CD14-positive monocyte (primary cell): ENCODE measurements around the gene NUP62CL. TPM values are rescaled to one million over a fixed set of nuclear protein-coding genes. Genes with fewer than 3 reads are reported as not detected.
"Not testable (repeated sequence)": the region's sequence is repeated elsewhere in the genome, so short reads cannot be mapped to it uniquely, and the experiment has no call there.

Experiments
- DNase-seq, 3 donors: peaks; one replicate each; pipeline ENCODE4 v3.0.0-alpha.2; 2011 to 2022
- H2AFZ ChIP-seq: 2 replicates; pipeline ENCODE4 v1.6.0; 2012; ENCODE audit warnings: mild to moderate bottlenecking, low read depth, low read length, inconsistent platforms; ENCODE audit not compliant: insufficient read depth, poor library complexity, severe bottlenecking
- H3K27ac ChIP-seq, 2 donors: 1 replicate in 1 of 2; 2 replicates in 1 of 2; pipeline ENCODE4 v1.5.1; 2012 to 2013; ENCODE audit warnings: low read length in 2 of 2, control low read depth in 1 of 2, inconsistent platforms in 1 of 2, low read depth in 1 of 2, mild to moderate bottlenecking in 1 of 2
- H3K27me3 ChIP-seq, 2 donors: one replicate each; pipeline versions ENCODE4 v1.6.0 to v1.6.1; 2011 to 2013; ENCODE audit warnings: low read length in 2 of 2; ENCODE audit not compliant: control insufficient read depth in 2 of 2, insufficient read depth in 2 of 2
- H3K36me3 ChIP-seq, 2 donors: replicated peaks in 1 of 2; 1 replicate in 1 of 2; 2 replicates in 1 of 2; pipeline versions ENCODE4 v1.5.1 to v1.6.1; 2012 to 2013; ENCODE audit warnings: low read length in 2 of 2, control low read depth in 1 of 2, inconsistent platforms in 1 of 2, mild to moderate bottlenecking in 1 of 2; ENCODE audit not compliant: insufficient read depth in 2 of 2, control insufficient read depth in 1 of 2
- H3K4me1 ChIP-seq, 2 donors: 1 replicate in 1 of 2; 2 replicates in 1 of 2; pipeline versions ENCODE4 v1.5.1 to v1.6.1; 2012 to 2013; ENCODE audit warnings: low read length in 2 of 2, control low read depth in 1 of 2, inconsistent platforms in 1 of 2, mild to moderate bottlenecking in 1 of 2, moderate library complexity in 1 of 2; ENCODE audit not compliant: insufficient read depth in 2 of 2, control insufficient read depth in 1 of 2
- H3K4me2 ChIP-seq: replicated peaks from 2 replicates; pipeline ENCODE3; 2012; ENCODE audit warnings: low read length, moderate library complexity, mild to moderate bottlenecking; ENCODE audit not compliant: poor library complexity, severe bottlenecking; ENCODE audit errors: extremely low read depth
- H3K4me3 ChIP-seq, 3 experiments: fragments of 200-600 bp in 1 of 3; sonication (generic) in 1 of 3; replicated peaks in 1 of 3; 1 replicate in 2 of 3; 2 replicates in 1 of 3; pipeline ENCODE4 v1.5.1; 2011 to 2013; ENCODE audit warnings: low read length in 3 of 3, mild to moderate bottlenecking in 3 of 3, control low read depth in 2 of 3, low read depth in 2 of 3, inconsistent platforms in 1 of 3, moderate library complexity in 1 of 3
- H3K79me2 ChIP-seq: 2 replicates; pipeline ENCODE4 v1.6.0; 2012; ENCODE audit warnings: mild to moderate bottlenecking, control low read depth, inconsistent platforms, low read length, moderate library complexity; ENCODE audit not compliant: insufficient read depth
- H3K9ac ChIP-seq: 2 replicates; pipeline ENCODE4 v1.6.0; 2017; ENCODE audit warnings: low read length, mild to moderate bottlenecking; ENCODE audit not compliant: insufficient read depth, poor library complexity, severe bottlenecking
- H3K9me3 ChIP-seq, 2 donors: replicated peaks in 1 of 2; 1 replicate in 1 of 2; 2 replicates in 1 of 2; pipeline versions ENCODE4 v1.5.1 to v1.6.1; 2012 to 2013; ENCODE audit warnings: low read length in 2 of 2, control low read depth in 1 of 2; ENCODE audit not compliant: control insufficient read depth in 1 of 2, insufficient read depth in 1 of 2
- H4K20me1 ChIP-seq: 2 replicates; pipeline ENCODE4 v1.6.0; 2012; ENCODE audit warnings: mild to moderate bottlenecking, low read length, control low read depth, moderate library complexity; ENCODE audit not compliant: insufficient read depth
- H3K27ac Mint-ChIP-seq, 7 donors: one replicate each; pipeline ENCODE4 v1.8.0; 2020; ENCODE audit warnings: mild to moderate bottlenecking in 7 of 7, mixed read lengths in 7 of 7, moderate library complexity in 6 of 7, inconsistent platforms in 2 of 7
- H3K27me3 Mint-ChIP-seq, 3 donors: one replicate each; pipeline ENCODE4 v1.8.0; 2021 to 2022; ENCODE audit warnings: low read depth in 3 of 3, mild to moderate bottlenecking in 3 of 3, mixed read lengths in 3 of 3, moderate library complexity in 3 of 3, inconsistent platforms in 1 of 3
- H3K36me3 Mint-ChIP-seq, 2 donors: one replicate each; pipeline ENCODE4 v1.8.0; 2020; ENCODE audit warnings: mixed read lengths in 2 of 2, inconsistent platforms in 1 of 2, mild to moderate bottlenecking in 1 of 2
- H3K4me1 Mint-ChIP-seq: one replicate; pipeline ENCODE4 v1.8.0; 2020; ENCODE audit warnings: mild to moderate bottlenecking, mixed read lengths
- H3K4me3 Mint-ChIP-seq, 2 donors: one replicate each; pipeline ENCODE4 v1.8.0; 2020; ENCODE audit warnings: mild to moderate bottlenecking in 2 of 2, mixed read lengths in 2 of 2, moderate library complexity in 1 of 2
- H3K9me3 Mint-ChIP-seq, 7 donors: one replicate each; pipeline ENCODE4 v1.8.0; 2020 to 2022; ENCODE audit warnings: mixed read lengths in 7 of 7, mild to moderate bottlenecking in 6 of 7, moderate library complexity in 6 of 7, inconsistent platforms in 2 of 7
- WGBS: methylation state at CpG from one replicate; pipeline ENCODE4 v1.1.5; 2013; ENCODE audit warnings: missing lambda C conversion rate; ENCODE audit not compliant: insufficient coverage; 5-methylcytosine and 5-hydroxymethylcytosine counted together
- intact Hi-C, 2 donors: fragments of 100-400 bp; cut with micrococcal nuclease; formaldehyde crosslinking; loops; one replicate each; pipeline versions ENCODE4 v1.15.0 to v1.15.1; 2023
- polyA plus RNA-seq, 3 donors: library from polyadenylated mRNA; depleted of rRNA in 1 of 3; unstranded in 2 of 3; stranded (reverse) in 1 of 3; fragments of 300-500 nt in 2 of 3; fragments of >200 nt in 1 of 3; fragmentation: Illumina TruSeq in 2 of 3; gene quantifications; 1 replicate in 2 of 3; 2 replicates in 1 of 3; pipeline ENCODE4 v1.2.3, GENCODE V29; 2012 to 2021
- TF ChIP-seq, protein P1 (sequence below): fragments of 200-600 bp; IDR thresholded peaks from one replicate; pipeline ENCODE4 v1.8.0; 2022; ENCODE audit warnings: antibody characterized with exemption, mild to moderate bottlenecking

Gene NUP62CL
- polyA plus RNA-seq, 3 donors: 0.09 TPM; not detected in 2

DNA sequence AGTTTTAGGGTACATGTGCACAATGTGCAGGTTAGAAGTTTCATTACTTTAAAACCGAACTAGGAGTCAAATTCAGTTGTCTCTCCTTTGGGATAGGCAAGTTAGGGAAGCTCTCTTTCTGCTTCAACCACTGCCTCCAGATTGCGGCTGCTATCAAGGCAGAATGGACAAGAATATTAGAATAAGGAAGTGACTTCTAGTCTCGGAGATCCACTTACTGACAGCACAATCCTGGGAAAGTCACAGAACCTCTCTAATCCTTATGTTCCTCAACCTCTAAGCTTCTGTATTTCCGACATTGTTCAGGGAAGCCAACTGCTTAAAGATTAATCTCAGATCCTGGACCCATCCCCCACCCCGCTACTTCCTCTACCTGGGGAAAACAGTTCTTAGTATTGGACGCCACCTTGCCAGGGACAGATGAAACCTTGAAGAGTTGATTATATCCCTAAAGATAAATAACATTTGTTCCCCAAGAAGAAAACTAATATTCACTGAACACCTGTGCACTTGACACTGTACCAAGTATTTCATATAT, 2.1 kb downstream of the NUP62CL start:
- intact Hi-C loops: no loop called here
- peaks cover 0 to 15% (median 4%) of the 10 kb centered on the region in 7 donors for H3K9me3 Mint-ChIP-seq
- no peak overlapping the region for H3K4me3 Mint-ChIP-seq

DNA sequence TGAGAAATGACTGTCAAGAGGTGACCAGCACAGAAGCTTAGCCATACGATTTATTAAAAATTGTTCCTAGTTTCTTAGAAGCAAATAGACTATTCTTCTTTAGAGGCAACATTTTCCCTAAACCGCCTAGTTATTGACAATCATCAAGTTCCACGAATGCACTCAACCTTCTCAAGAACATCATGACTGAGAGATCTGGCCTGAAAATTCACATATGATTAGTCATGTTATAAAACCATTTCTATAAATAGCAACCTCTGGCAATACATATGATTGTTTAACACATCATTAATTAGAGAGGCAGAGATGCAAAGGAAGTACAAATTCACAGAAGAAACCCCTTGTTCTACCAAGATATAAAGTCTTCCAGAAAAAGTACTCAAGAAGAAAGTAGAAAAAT, 6.7 kb downstream of the NUP62CL start:
- peak overlapping the region in 1 of 7 donors; percentile 42 for H3K27ac Mint-ChIP-seq
- H3K4me2 ChIP-seq: no peak overlapping the region
- no peak overlapping the region for H3K4me3 ChIP-seq
- no peak overlapping the region for H3K4me3 Mint-ChIP-seq
- TF ChIP-seq, protein P1, sequence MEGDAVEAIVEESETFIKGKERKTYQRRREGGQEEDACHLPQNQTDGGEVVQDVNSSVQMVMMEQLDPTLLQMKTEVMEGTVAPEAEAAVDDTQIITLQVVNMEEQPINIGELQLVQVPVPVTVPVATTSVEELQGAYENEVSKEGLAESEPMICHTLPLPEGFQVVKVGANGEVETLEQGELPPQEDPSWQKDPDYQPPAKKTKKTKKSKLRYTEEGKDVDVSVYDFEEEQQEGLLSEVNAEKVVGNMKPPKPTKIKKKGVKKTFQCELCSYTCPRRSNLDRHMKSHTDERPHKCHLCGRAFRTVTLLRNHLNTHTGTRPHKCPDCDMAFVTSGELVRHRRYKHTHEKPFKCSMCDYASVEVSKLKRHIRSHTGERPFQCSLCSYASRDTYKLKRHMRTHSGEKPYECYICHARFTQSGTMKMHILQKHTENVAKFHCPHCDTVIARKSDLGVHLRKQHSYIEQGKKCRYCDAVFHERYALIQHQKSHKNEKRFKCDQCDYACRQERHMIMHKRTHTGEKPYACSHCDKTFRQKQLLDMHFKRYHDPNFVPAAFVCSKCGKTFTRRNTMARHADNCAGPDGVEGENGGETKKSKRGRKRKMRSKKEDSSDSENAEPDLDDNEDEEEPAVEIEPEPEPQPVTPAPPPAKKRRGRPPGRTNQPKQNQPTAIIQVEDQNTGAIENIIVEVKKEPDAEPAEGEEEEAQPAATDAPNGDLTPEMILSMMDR: no peak
- no peak overlapping the region for H2AFZ ChIP-seq
- H3K9ac ChIP-seq: no peak overlapping the region
- no peaks in the 10 kb centered on the region for H4K20me1 ChIP-seq
- WGBS: no CpG with 5 or more reads among the region's 3 CpGs
- H3K27ac ChIP-seq: no peak overlapping the region
- no peaks in the 10 kb centered on the region for H3K79me2 ChIP-seq
- peaks cover 0 to 3% (median 2%) of the 10 kb centered on the region in 7 donors for H3K9me3 Mint-ChIP-seq
- no peaks in the 10 kb centered on the region for H3K27me3 ChIP-seq
- no peaks in the 10 kb centered on the region for H3K4me1 ChIP-seq
- DNase-seq: no peak
- H3K36me3 Mint-ChIP-seq: no peaks in the 10 kb centered on the region
- H3K9me3 ChIP-seq: no peaks in the 10 kb centered on the region
- H3K27me3 Mint-ChIP-seq: peaks cover 3 to 10% (median 6%) of the 10 kb centered on the region in 3 donors
- no peaks in the 10 kb centered on the region for H3K36me3 ChIP-seq
- H3K4me1 Mint-ChIP-seq: no peaks in the 10 kb centered on the region
- intact Hi-C loops: no loop called here

More for the DNA sequence above, 2.1 kb downstream of the NUP62CL start:
- TF ChIP-seq, protein P1: no peak
- no peaks in the 10 kb centered on the region for H3K79me2 ChIP-seq
- H3K9ac ChIP-seq: no peak overlapping the region
- H4K20me1 ChIP-seq: no peaks in the 10 kb centered on the region
- H3K36me3 ChIP-seq: no peaks in the 10 kb centered on the region
- no peaks in the 10 kb centered on the region for H3K9me3 ChIP-seq
- H3K27me3 Mint-ChIP-seq: peaks cover 8 to 29% (median 28%) of the 10 kb centered on the region in 3 donors
- no peak overlapping the region for H3K4me2 ChIP-seq
- no peak overlapping the region for H3K27ac ChIP-seq
- DNase-seq: no peak
- peaks cover 5 to 9% of the 10 kb centered on the region in 2 donors for H3K4me1 ChIP-seq
- peaks cover 0 to 13% of the 10 kb centered on the region in 2 donors for H3K27me3 ChIP-seq
- H3K36me3 Mint-ChIP-seq: no peaks in the 10 kb centered on the region
- H2AFZ ChIP-seq: no peak overlapping the region
- no CpG with 5 or more reads among the region's 6 CpGs for WGBS
- H3K4me1 Mint-ChIP-seq: peaks cover 15% of the 10 kb centered on the region
- no peak overlapping the region for H3K27ac Mint-ChIP-seq
- no peak overlapping the region for H3K4me3 ChIP-seq

- H3K36me3 ChIP-seq, H3K4me1 Mint-ChIP-seq, H3K9ac ChIP-seq, DNase-seq, H3K4me1 ChIP-seq, H3K27ac ChIP-seq, H3K4me2 ChIP-seq, intact Hi-C loops, H2AFZ ChIP-seq, H3K79me2 ChIP-seq, H3K36me3 Mint-ChIP-seq, H3K27me3 ChIP-seq, H3K9me3 ChIP-seq, H3K27ac Mint-ChIP-seq, H4K20me1 ChIP-seq, H3K27me3 Mint-ChIP-seq, H3K4me3 ChIP-seq, H3K4me3 Mint-ChIP-seq, H3K9me3 Mint-ChIP-seq: not testable (repeated sequence)
- WGBS: no CpG with 5 or more reads among the region's 6 CpGs
Observed at GRCh38 chrX:107198074-107198473, 8.2 kb downstream of the NUP62CL start.
